Measurements from ENCODE around the gene COL15A1.

DNA sequence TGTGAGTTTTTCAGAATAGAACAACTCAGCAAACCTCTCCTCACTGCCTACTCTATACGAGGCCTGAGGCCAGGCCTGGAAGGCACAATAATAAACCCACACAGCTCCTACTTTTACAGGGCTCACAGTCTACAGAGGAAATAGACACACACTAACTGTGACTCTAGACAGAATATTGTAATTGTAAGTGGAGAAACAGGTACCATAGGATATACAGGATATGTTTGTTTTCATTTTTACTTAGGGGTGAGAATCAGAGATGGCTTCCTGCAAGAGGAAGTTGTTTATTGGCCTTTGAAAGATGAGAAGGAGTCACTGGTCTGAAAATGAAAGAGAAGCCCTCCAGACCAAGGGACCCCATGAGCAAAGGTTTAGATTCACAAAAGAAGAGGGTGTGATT lies 125.4 kb downstream of the COL15A1 start:
- TF ChIP-seq FOXM1 (IDR thresholded peaks at IDR 0.05; ENCODE audit: borderline replicate concordance) (no peak), TARDBP (IDR thresholded peaks at IDR 0.05) (no peak), BHLHE40 (IDR thresholded peaks at IDR 0.05; ENCODE audit: borderline replicate concordance) (no peak), SP1 (IDR thresholded peaks at IDR 0.05) (no peak), ARNT (IDR thresholded peaks at IDR 0.05) (no peak), L3MBTL2 (conservative IDR thresholded peaks at IDR 0.05) (no peak), SUZ12 (IDR thresholded peaks at IDR 0.05) (no peak), HDGF (IDR thresholded peaks at IDR 0.05; ENCODE audit: borderline replicate concordance) (no peak), ELF4 (IDR thresholded peaks at IDR 0.05) (no peak), FOXA1 (IDR thresholded peaks at IDR 0.05) (no peak), FOXK2 (IDR thresholded peaks at IDR 0.05) (no peak), ZNF384 (IDR thresholded peaks at IDR 0.05) (no peak)
